SK-N-SH treated with all-trans-retinoic acid at 6 μM for 48 hours (cell line): Measurements from ENCODE around the gene PLEKHA1.

ENCODE experiments used
- ARNTL ChIP-seq: fragments of 450-650 bp; formaldehyde crosslinking; IDR thresholded peaks from 2 replicates; pipeline ENCODE4 v1.5.0; 2020; ENCODE audit warnings: low read depth, mild to moderate bottlenecking, moderate library complexity, borderline replicate concordance
- BACH2 ChIP-seq: fragments of 250-450 bp; sonication (Bioruptor Pico); IDR thresholded peaks from 2 replicates; pipeline ENCODE4 v1.9.0; 2021; ENCODE audit warnings: mild to moderate bottlenecking, borderline replicate concordance
- POU6F1 ChIP-seq: fragments of 250-450 bp; sonication (Bioruptor Pico); IDR thresholded peaks from 2 replicates; pipeline ENCODE4 v1.8.0; 2021; ENCODE audit warnings: low read depth, mild to moderate bottlenecking, moderate library complexity, borderline replicate concordance
- PPARA ChIP-seq: fragments of 250-450 bp; sonication (Bioruptor Pico); IDR thresholded peaks from 2 replicates; pipeline ENCODE4 v1.5.0; 2020; ENCODE audit warnings: mild to moderate bottlenecking, borderline replicate concordance
- ZC3H10 ChIP-seq: fragments of 250-450 bp; sonication (Bioruptor Pico); IDR thresholded peaks from 2 replicates; pipeline ENCODE4 v1.5.1; 2021; ENCODE audit warnings: mild to moderate bottlenecking, moderate library complexity
- ZFP3 ChIP-seq: fragments of 250-450 bp; sonication (Bioruptor Pico); IDR thresholded peaks from 2 replicates; pipeline ENCODE4 v1.5.0; 2020; ENCODE audit warnings: mild to moderate bottlenecking, moderate library complexity
- ZFP30 ChIP-seq: fragments of 450-650 bp; formaldehyde crosslinking; IDR thresholded peaks from 2 replicates; pipeline ENCODE4 v1.5.0; 2022; ENCODE audit warnings: mild to moderate bottlenecking, moderate library complexity
- ZNF70 ChIP-seq: fragments of 450-650 bp; formaldehyde crosslinking; IDR thresholded peaks from 2 replicates; pipeline ENCODE4 v1.5.0; 2020; ENCODE audit warnings: mild to moderate bottlenecking, moderate library complexity
- ZNF8 ChIP-seq: fragments of 450-650 bp; formaldehyde crosslinking; IDR thresholded peaks from 2 replicates; pipeline ENCODE4 v1.5.0; 2020; ENCODE audit warnings: mild to moderate bottlenecking, moderate library complexity
- TF ChIP-seq, protein P1 (sequence below): fragments of 250-450 bp; sonication (Bioruptor Pico); IDR thresholded peaks from 2 replicates; pipeline ENCODE4 v1.5.0; 2020; ENCODE audit warnings: mild to moderate bottlenecking, moderate library complexity

- TF ChIP-seq ZFP30 (CRISPR knock-in tag) (no peak), POU6F1 (CRISPR knock-in tag) (no peak), PPARA (CRISPR knock-in tag) (no peak), ZFP3 (CRISPR knock-in tag) (no peak), ZNF70 (CRISPR knock-in tag) (no peak), ARNTL (CRISPR knock-in tag) (no peak), ZC3H10 (CRISPR knock-in tag) (no peak), BACH2 (no peak), ZNF8 (CRISPR knock-in tag) (no peak)
- TF ChIP-seq, protein P1, sequence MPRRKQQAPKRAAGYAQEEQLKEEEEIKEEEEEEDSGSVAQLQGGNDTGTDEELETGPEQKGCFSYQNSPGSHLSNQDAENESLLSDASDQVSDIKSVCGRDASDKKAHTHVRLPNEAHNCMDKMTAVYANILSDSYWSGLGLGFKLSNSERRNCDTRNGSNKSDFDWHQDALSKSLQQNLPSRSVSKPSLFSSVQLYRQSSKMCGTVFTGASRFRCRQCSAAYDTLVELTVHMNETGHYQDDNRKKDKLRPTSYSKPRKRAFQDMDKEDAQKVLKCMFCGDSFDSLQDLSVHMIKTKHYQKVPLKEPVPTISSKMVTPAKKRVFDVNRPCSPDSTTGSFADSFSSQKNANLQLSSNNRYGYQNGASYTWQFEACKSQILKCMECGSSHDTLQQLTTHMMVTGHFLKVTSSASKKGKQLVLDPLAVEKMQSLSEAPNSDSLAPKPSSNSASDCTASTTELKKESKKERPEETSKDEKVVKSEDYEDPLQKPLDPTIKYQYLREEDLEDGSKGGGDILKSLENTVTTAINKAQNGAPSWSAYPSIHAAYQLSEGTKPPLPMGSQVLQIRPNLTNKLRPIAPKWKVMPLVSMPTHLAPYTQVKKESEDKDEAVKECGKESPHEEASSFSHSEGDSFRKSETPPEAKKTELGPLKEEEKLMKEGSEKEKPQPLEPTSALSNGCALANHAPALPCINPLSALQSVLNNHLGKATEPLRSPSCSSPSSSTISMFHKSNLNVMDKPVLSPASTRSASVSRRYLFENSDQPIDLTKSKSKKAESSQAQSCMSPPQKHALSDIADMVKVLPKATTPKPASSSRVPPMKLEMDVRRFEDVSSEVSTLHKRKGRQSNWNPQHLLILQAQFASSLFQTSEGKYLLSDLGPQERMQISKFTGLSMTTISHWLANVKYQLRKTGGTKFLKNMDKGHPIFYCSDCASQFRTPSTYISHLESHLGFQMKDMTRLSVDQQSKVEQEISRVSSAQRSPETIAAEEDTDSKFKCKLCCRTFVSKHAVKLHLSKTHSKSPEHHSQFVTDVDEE (CRISPR knock-in tag), result no peak
These were observed 29.7 kb upstream of the PLEKHA1 start for GRCh38 chr10:122344741-122345258.
